Kasumi-1 (cell line): ENCODE measurements around the gene CYTH2.

Experiments
- DNase-seq, 2 experiments: peaks; one replicate each; lab custom pipeline; 2025; lab: John Stamatoyannopoulos, UW

CYTH2 gene

DNA sequence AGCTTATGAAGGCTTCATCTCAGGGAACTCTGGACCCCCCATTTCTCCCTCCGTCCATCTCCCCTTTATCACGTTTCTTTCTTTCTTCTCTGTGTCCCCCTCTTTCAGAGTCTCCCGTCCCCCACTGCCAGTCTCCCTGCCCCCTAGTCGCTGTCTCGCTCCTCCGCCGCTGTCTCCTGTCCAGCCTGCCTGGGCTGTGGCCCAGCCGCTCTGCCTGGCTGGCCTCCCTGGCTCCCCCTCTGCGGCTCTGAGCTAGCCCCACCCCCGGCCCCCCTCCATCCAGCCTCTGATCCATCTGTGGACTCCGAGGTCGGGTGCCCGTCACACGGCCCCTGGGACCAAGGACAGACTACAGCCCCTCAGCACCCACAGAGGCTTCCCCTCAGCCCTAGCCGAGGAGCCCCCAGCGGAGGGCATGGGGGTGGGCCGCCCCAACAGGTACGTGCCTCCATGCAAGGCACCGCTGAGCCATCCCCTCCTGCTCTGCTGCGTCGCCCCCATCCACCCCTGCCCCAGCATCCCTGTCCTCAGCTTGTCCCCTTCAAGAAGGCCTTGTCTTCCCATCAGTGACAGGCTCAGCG lies 14.9 kb upstream of the CYTH2 start:
- DNase-seq, result no peak

GRCh38 chr19:48455171-48455907 lies 13.8 kb upstream of the CYTH2 start, which contains the start of gene KCNJ14:
Gene KCNJ14 (plus strand): TSS chr19:48455574. CDS start chr19:48461725, 6,151 bp downstream.
- no peak for DNase-seq

DNA sequence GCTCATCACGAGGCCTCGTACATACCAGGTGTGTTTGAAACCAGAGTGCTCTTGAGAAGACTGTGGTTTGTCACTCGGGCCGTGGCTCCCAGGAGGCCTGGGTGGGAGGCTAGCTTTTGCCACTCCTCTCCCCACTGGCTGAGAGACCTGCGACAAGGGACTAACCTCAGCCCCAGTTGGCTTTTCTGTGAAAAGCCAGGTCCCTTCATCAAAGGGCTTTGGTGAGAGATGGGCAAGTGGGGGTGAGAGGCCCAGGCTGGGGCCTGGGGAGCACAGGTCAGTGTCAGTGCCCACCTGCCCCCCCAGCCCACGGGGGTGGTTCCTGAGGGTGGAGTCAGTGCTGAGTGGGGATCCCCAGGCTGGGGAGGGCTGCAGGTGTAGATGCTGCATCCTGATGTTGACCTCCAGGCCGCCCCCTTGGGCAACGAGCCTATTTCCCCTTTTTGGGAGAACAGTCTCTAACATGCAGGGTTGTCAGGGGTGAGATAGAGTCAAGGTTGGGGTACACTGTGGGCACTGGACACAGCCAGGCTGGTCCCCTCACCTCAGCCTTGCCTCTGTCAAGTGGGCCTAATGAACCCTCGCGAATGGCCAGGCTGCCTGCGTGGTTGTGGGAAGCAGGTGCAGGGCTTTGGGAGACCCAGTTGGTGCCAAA lies 13.1 kb upstream of the CYTH2 start:
- DNase-seq, result no peak

GRCh38 chr19:48456864-48457263 lies 12.3 kb upstream of the CYTH2 start:
- DNase-seq, result no peak

GRCh38 chr19:48458016-48458415 lies 11.2 kb upstream of the CYTH2 start:
- DNase-seq, result no peak

- no peak for DNase-seq
These were observed 7.6 kb upstream of the CYTH2 start for GRCh38 chr19:48461651-48461981.

- no peak for DNase-seq
These were observed 7.0 kb upstream of the CYTH2 start for GRCh38 chr19:48461982-48462655.

DNA sequence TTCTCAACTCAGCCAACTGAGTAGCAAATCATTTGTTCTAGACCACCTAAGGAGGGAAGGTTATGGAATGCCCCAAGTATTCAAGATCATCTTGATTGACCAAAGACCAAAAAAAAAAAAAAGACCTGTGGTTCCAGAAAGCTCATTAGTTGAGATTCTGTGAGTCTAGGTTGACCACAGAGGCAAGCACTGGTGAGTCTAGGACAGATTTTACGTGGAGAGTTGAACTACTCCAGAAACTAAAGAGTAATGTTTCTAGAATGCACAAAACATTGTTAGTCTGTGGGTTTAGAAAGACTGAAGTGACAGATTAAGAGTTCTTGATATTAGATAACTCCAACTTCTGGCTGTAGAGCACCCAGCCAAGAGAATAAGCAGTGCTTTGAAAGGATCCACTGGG lies 4.0 kb upstream of the CYTH2 start:
- DNase-seq, result no peak

DNA sequence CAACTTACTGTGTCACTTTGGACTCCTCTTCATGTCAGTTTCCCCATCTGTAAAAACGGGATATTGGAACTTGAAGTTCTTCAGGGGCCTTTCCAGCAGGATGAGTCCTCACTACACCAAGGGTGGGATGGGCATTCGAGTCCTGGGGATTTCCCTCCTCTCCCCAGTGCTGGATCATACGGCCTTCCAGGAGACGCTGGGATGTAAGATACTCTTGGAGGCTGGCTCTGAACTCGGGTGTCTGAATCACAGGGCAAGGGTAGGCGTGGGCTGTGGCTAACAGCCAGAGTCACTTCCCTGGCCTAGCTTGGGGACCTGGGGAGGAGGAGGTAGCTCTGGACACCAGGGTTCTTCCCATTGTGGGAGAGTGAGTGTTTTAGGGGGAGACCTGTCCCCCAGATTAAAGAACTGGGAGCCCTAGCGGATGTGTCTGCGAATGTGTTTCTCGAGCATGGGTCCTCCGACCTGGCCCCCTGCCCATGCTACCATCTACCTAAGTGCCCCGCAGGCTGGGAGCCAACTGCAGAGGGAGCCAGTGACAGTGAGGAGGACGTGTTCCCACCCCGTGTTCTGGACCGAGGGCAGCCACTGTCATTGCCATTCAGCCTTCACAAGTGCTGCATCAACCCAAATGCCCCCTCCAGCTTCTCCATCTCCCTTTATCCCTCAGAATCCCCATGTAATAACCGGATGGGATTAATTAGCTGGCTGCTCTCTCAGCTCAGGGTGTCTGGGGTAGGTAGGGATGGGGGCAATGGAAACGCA lies 2.4 kb upstream of the CYTH2 start:
- no peak for DNase-seq

- DNase-seq, result peak; percentile 100
These were observed 339 bp upstream of the CYTH2 start for GRCh38 chr19:48468772-48469288.

DNA sequence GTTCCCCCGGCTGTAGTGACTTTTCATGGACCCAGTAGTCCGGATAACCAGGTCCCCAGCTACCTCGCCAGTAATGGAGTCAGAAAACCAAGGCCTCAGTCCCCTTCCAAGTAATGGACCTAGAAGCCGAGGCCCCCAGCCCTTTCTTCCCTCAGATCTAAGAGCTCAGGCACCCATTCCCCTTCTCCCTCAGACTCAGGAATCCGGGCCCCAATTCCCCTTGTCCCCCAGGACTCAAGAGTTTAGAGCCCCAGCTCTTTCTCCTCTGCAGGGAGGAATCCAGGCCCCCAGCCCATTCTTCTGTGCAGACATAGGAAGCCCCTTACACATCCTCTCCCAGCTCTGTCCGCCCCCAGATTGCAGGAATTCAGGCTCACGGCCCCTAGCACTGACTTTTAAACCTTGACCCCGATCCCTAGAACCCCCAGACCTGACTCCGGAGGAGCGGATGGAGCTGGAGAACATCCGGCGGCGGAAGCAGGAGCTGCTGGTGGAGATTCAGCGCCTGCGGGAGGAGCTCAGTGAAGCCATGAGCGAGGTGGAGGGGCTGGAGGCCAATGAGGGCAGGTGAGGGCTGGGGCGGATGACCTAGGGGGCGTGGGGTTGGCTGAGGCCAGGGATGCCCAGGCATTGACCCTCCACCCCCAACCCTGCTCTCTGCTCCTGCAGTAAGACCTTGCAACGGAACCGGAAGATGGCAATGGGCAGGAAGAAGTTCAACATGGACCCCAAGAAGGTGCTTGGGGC lies 938 bp downstream of the CYTH2 start:
- DNase-seq, result no peak

- no peak for DNase-seq
These were observed 1.7 kb downstream of the CYTH2 start for GRCh38 chr19:48470856-48471255.

DNA sequence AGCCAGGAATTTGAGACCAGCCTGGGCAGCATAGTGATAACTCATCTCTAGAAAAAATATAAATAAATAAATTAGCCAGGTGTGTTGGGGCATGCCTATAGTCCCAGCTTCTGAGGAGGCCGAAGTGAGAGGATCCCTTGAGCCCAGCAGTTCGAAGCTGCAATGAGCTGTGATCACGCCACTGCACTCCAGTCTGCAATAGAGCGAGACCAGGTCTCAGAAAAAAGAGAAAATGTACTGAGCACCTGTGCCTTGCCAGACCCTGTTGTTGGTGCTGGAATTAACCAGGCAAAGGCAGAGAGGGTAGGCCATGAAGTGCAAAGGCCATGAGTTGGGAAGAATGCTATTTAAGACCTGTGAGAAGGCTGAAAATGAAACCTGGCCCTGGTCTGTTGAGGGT lies 2.7 kb downstream of the CYTH2 start:
- DNase-seq, result no peak

DNA sequence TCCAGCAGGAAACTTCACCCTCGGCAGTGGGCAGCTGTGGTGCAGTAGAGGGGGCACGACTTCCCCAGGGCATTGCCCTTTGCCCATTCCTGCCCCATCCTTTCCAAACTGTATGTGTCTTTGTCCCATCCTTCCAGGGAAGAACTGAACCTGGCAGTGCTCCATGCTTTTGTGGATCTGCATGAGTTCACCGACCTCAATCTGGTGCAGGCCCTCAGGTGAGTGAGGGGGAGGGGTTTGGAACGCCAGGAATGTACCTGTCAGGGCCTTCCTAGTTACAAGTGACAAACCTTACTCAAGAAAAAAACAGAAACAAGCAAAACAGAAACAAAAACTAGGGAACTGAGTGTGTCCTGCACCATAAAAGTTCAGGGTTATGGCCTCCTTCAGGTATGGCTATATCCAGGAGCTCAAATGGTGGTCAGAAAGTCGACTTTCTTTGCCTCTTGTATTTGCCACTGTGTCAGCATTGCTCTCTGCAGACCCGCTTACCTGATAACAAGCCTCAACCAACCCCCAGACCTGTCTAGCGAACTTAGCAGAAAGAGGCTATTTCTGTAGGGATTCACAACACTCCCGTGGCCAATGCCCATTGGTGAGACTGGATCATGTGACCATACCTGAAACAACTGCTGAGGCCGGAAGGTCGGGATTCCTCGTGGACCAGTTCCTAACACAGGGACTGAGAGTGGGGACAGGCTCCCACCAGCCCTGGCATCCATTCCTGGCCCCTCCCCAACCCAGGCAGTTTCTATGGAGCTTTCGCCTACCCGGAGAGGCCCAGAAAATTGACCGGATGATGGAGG lies 4.2 kb downstream of the CYTH2 start:
- DNase-seq, result no peak

- DNase-seq, result no peak
These were observed 5.0 kb downstream of the CYTH2 start for GRCh38 chr19:48474084-48474592.

GRCh38 chr19:48475369-48476068 lies 6.3 kb downstream of the CYTH2 start:
- DNase-seq, result no peak

GRCh38 chr19:48476176-48476575 lies 7.0 kb downstream of the CYTH2 start:
- DNase-seq, result no peak

GRCh38 chr19:48477067-48477685 lies 8.0 kb downstream of the CYTH2 start:
- no peak for DNase-seq
